Tracheal epithelial cell (primary cell): ENCODE measurements around the gene SSX4B. TPM values are rescaled to one million over a fixed set of nuclear protein-coding genes. Genes with fewer than 3 reads are reported as not detected.

Experiments used
- total RNA-seq: library from RNA; depleted of rRNA; stranded (reverse); fragments of >200 nt; gene quantifications from 2 replicates; pipeline ENCODE4 v1.2.1, GENCODE V29; 2014

SSX4B gene
- not detected in 2 replicates for total RNA-seq

GRCh38 chrX:48411860-48412259, at the start of gene SSX4B:
Gene SSX4B, minus strand, starts transcription at chrX:48411960. Its CDS starts 588 bp downstream, at chrX:48411372.

GRCh38 chrX:48383239-48383638, 28.5 kb downstream of the SSX4B start, which contains the start of gene SSX4:
Gene SSX4, plus strand, starts transcription at chrX:48383539. Its CDS starts 515 bp downstream, at chrX:48384054.

GRCh38 chrX:48356315-48357094, 55.3 kb downstream of the SSX4B start, which contains the start of gene SSX3:
Gene SSX3, minus strand, starts transcription at chrX:48356703. Its CDS starts 1,454 bp downstream, at chrX:48355249.

Other genes starting within 250 kb of the SSX4B start
- gene SSX5, start 215.2 kb downstream of the SSX4B start, total RNA-seq, result not detected in 2 replicates
- gene SSX1, start 156.6 kb downstream of the SSX4B start, total RNA-seq, result not detected in 2 replicates
- not detected in 2 replicates for gene SSX3, start 55.3 kb downstream of the SSX4B start, total RNA-seq
- not detected in 2 replicates for gene SSX4, start 28.4 kb downstream of the SSX4B start, total RNA-seq
- 208 and 301 TPM in 2 replicates for gene SLC38A5, start 58.3 kb upstream of the SSX4B start, total RNA-seq
- gene FTSJ1, start 64.2 kb upstream of the SSX4B start, total RNA-seq, result 147 and 163 TPM in 2 replicates
- gene PORCN, start 97.0 kb upstream of the SSX4B start, total RNA-seq, result 44.3 and 49.6 TPM in 2 replicates
- 219 and 232 TPM in 2 replicates for gene EBP, start 109.8 kb upstream of the SSX4B start, total RNA-seq
- gene TBC1D25, start 127.8 kb upstream of the SSX4B start, total RNA-seq, result 3.2 and 5.5 TPM in 2 replicates
- gene RBM3, start 162.5 kb upstream of the SSX4B start, total RNA-seq, result 88.0 and 97.1 TPM in 2 replicates
- gene WDR13, start 185.5 kb upstream of the SSX4B start, total RNA-seq, result 127 and 187 TPM in 2 replicates